ENCODE data around the gene HOTAIR. TPM values are rescaled to one million over a fixed set of nuclear protein-coding genes. Genes with fewer than 3 reads are reported as not detected.

The HOTAIR gene
- total RNA-seq, 3 donors from 2014 or later (not counting 1 experiment from before 2014, with no cell fraction given): not detected

GRCh38 chr12:54019091-54019811 lies 44.5 kb upstream of the HOTAIR start:
- Histone ChIP-seq H3K4me1 (ENCODE audit: control insufficient read depth, insufficient read depth, low read length) (peaks cover 32% of the 10 kb centered on the region), H3K9me3 (ENCODE audit: control insufficient read depth, insufficient read depth, low read length) (no peaks in the 10 kb centered on the region), H3K27ac (ENCODE audit: low read length) (no peak overlapping the region), H3K36me3 (ENCODE audit: control insufficient read depth, insufficient read depth, low read length) (no peaks in the 10 kb centered on the region), H3K27me3 (ENCODE audit: control insufficient read depth, insufficient read depth, low read length) (peaks cover 55% of the 10 kb centered on the region), H3K4me3 (ENCODE audit: low read length) (no peak overlapping the region)
- no peak for DNase-seq
- Mint-ChIP-seq H3K27ac (peak overlapping the region in 1 of 2 donors; percentile 37), H3K36me3 (no peaks in the 10 kb centered on the region), H3K4me1 (peaks cover 14 to 33% of the 10 kb centered on the region in 2 donors), H3K4me3 (peak overlapping the region; percentile 61), H3K9me3 (no peaks in the 10 kb centered on the region), H3K27me3 (ENCODE audit: low read depth in 2 of 2) (peaks cover 44 to 58% of the 10 kb centered on the region in 2 donors)
- WGBS (ENCODE audit: insufficient coverage): 40% methylated on average over 37 of the region's 43 CpGs
- no peak for TF ChIP-seq CTCF (IDR thresholded peaks at IDR 0.05)
- no peak for ATAC-seq
- intact Hi-C loops (cut with micrococcal nuclease): loop anchor here (10.0 kb wide), 1 partner anchor 266 kb away; the partner anchor contains the start of genes CBX5 and HNRNPA1

- WGBS (ENCODE audit: insufficient coverage): 40% methylated on average over 27 of the region's 29 CpGs
- peaks cover 14 to 37% of the 10 kb centered on the region in 2 donors for H3K4me1 Mint-ChIP-seq
- no peaks in the 10 kb centered on the region for H3K36me3 ChIP-seq (ENCODE audit: control insufficient read depth, insufficient read depth, low read length)
- no peaks in the 10 kb centered on the region for H3K36me3 Mint-ChIP-seq
- ATAC-seq: no peak
- H3K4me3 ChIP-seq (ENCODE audit: low read length): peak overlapping the region; percentile 55
- no peaks in the 10 kb centered on the region for H3K9me3 ChIP-seq (ENCODE audit: control insufficient read depth, insufficient read depth, low read length)
- peaks cover 33% of the 10 kb centered on the region for H3K4me1 ChIP-seq (ENCODE audit: control insufficient read depth, insufficient read depth, low read length)
- TF ChIP-seq CTCF (IDR thresholded peaks at IDR 0.05): no peak
- intact Hi-C loops (cut with micrococcal nuclease): loop anchor here (10.0 kb wide), 1 partner anchor 266 kb away; the partner anchor contains the start of genes CBX5 and HNRNPA1
- H3K27ac ChIP-seq (ENCODE audit: low read length): peak overlapping the region; percentile 65
- no peaks in the 10 kb centered on the region for H3K9me3 Mint-ChIP-seq
- H3K27ac Mint-ChIP-seq: peak overlapping the region in 1 of 2 donors; percentile 89
- peak overlapping the region; percentile 81 for H3K4me3 Mint-ChIP-seq
- H3K27me3 ChIP-seq (ENCODE audit: control insufficient read depth, insufficient read depth, low read length): peaks cover 55% of the 10 kb centered on the region
- peaks cover 39 to 55% of the 10 kb centered on the region in 2 donors for H3K27me3 Mint-ChIP-seq (ENCODE audit: low read depth in 2 of 2)
- DNase-seq: no peak
Observed at GRCh38 chr12:54018468-54018984, 43.8 kb upstream of the HOTAIR start.

GRCh38 chr12:54017878-54018467 lies 43.2 kb upstream of the HOTAIR start:
- peaks cover 33% of the 10 kb centered on the region for H3K4me1 ChIP-seq (ENCODE audit: control insufficient read depth, insufficient read depth, low read length)
- DNase-seq (peak; percentile 73 to 87), ATAC-seq (peak; percentile 89 to 95 (median 90))
- Mint-ChIP-seq H3K4me1 (peaks cover 14 to 37% of the 10 kb centered on the region in 2 donors), H3K27ac (peak overlapping the region; percentile 23 to 89), H3K4me3 (peak overlapping the region; percentile 81), H3K36me3 (no peaks in the 10 kb centered on the region), H3K27me3 (ENCODE audit: low read depth in 2 of 2) (peaks cover 39 to 55% of the 10 kb centered on the region in 2 donors), H3K9me3 (no peaks in the 10 kb centered on the region)
- no peaks in the 10 kb centered on the region for H3K9me3 ChIP-seq (ENCODE audit: control insufficient read depth, insufficient read depth, low read length)
- peak overlapping the region; percentile 65 for H3K27ac ChIP-seq (ENCODE audit: low read length)
- no peak for TF ChIP-seq CTCF (IDR thresholded peaks at IDR 0.05)
- intact Hi-C loops (cut with micrococcal nuclease): loop anchor here (2.0 to 10.0 kb wide), 2 partner anchors 15 to 267 kb away; partner anchors contain the start of genes CBX5, HNRNPA1 and HOXC5
- peaks cover 56% of the 10 kb centered on the region for H3K27me3 ChIP-seq (ENCODE audit: control insufficient read depth, insufficient read depth, low read length)
- H3K36me3 ChIP-seq (ENCODE audit: control insufficient read depth, insufficient read depth, low read length): no peaks in the 10 kb centered on the region
- 2% methylated on average over 34 of the region's 34 CpGs for WGBS (ENCODE audit: insufficient coverage)
- peak overlapping the region; percentile 55 for H3K4me3 ChIP-seq (ENCODE audit: low read length)

Data from natural killer cell (primary cell).